ENCODE data around the gene SSTR5.

GRCh38 chr16:1101573-1102332 is 29.2 kb downstream of the SSTR5 start:
- TF ChIP-seq POLR2AphosphoS5 (IDR thresholded peaks at IDR 0.05; ENCODE audit: borderline replicate concordance, low read depth, low read length) (no peak), EZH2 (IDR thresholded peaks at IDR 0.05) (no peak)

All from SK-N-MC (cell line).